CD4-positive, alpha-beta T cell (primary cell): ENCODE results near the gene RPP25L. TPM values are rescaled to one million over a fixed set of nuclear protein-coding genes. Genes with fewer than 3 reads are reported as not detected.

ENCODE experiments used
- ATAC-seq: fragments of 200-7000 bp; cut with Tn5 transposase; one replicate; pipeline ENCODE4 v1.10.0; 2022; ENCODE audit warnings: mild to moderate bottlenecking; ENCODE audit not compliant: poor library complexity
- CTCF ChIA-PET: fragments of 350-600 bp; sonication (Branson Sonifier 250); formaldehyde crosslinking; loops from one replicate; lab custom pipeline; 2021; ENCODE audit warnings: antibody characterized with exemption, inconsistent platforms; lab: Charles Lee
- POLR2A ChIA-PET: fragments of 350-600 bp; sonication (Branson Sonifier 250); formaldehyde crosslinking; loops from one replicate; lab custom pipeline; 2021; ENCODE audit warnings: antibody characterized with exemption, inconsistent platforms; lab: Charles Lee
- DNase-seq, 14 experiments: peaks; one replicate each; pipeline ENCODE4 v3.0.0-alpha.2; 2013 to 2020; ENCODE audit warnings: mixed read lengths in 2 of 14
- H3K27ac ChIP-seq, 2 donors: one replicate each; pipeline versions ENCODE4 v1.5.1 to v1.7.0; 2013; ENCODE audit warnings: low read length in 2 of 2, low read depth in 1 of 2, mild to moderate bottlenecking in 1 of 2
- H3K27me3 ChIP-seq, 2 experiments: 1 replicate in 1 of 2; 2 replicates in 1 of 2; pipeline versions ENCODE4 v1.6.1 to v1.7.0; 2013; ENCODE audit warnings: low read length in 2 of 2, control low read depth in 1 of 2, mild to moderate bottlenecking in 1 of 2, moderate library complexity in 1 of 2; ENCODE audit not compliant: insufficient read depth in 2 of 2, control insufficient read depth in 1 of 2
- H3K36me3 ChIP-seq: one replicate; pipeline ENCODE4 v1.6.1; 2013; ENCODE audit warnings: low read length, control low read depth; ENCODE audit not compliant: insufficient read depth
- H3K4me1 ChIP-seq: one replicate; pipeline ENCODE4 v1.6.1; 2013; ENCODE audit warnings: low read length, control low read depth; ENCODE audit not compliant: insufficient read depth
- H3K4me3 ChIP-seq: one replicate; pipeline ENCODE4 v1.5.1; 2013; ENCODE audit warnings: mild to moderate bottlenecking, low read length, moderate library complexity
- H3K9me3 ChIP-seq, 2 experiments: 1 replicate in 1 of 2; 2 replicates in 1 of 2; pipeline versions ENCODE4 v1.6.1 to v1.7.0; 2013; ENCODE audit warnings: low read length in 2 of 2, mild to moderate bottlenecking in 2 of 2, control low read depth in 1 of 2, moderate library complexity in 1 of 2; ENCODE audit not compliant: control insufficient read depth in 1 of 2, insufficient read depth in 1 of 2
- H3K27ac Mint-ChIP-seq: one replicate; pipeline ENCODE4 v1.8.0; 2020; ENCODE audit warnings: mixed read lengths
- H3K27me3 Mint-ChIP-seq: one replicate; pipeline ENCODE4 v1.8.0; 2021; ENCODE audit warnings: mixed read lengths
- H3K36me3 Mint-ChIP-seq: one replicate; pipeline ENCODE4 v1.8.0; 2021; ENCODE audit warnings: low read depth, mixed read lengths
- H3K4me1 Mint-ChIP-seq: one replicate; pipeline ENCODE4 v1.8.0; 2021; ENCODE audit warnings: low read depth, mixed read lengths
- H3K4me3 Mint-ChIP-seq: one replicate; pipeline ENCODE4 v1.8.0; 2020; ENCODE audit warnings: mild to moderate bottlenecking, mixed read lengths
- H3K9me3 Mint-ChIP-seq: one replicate; pipeline ENCODE4 v1.8.0; 2020; ENCODE audit warnings: mixed read lengths
- intact Hi-C, 2 experiments: fragments of 100-400 bp; cut with DNase I in 1 of 2; cut with micrococcal nuclease in 1 of 2; formaldehyde crosslinking; loops; one replicate each; pipeline versions ENCODE4 v1.15.1 to v1.9.0; 2023 to 2025; cut with DNase I, micrococcal nuclease
- total RNA-seq, 174 experiments: library from RNA in 2 of 174; stranded (reverse) in 2 of 174; gene quantifications; one replicate each; pipeline ENCODE4 v1.2.3 and lab custom pipeline; 2021 to 2026
- TF ChIP-seq, protein P1 (sequence below): fragments of 200-600 bp; IDR thresholded peaks from one replicate; pipeline ENCODE4 v1.8.0; 2022; ENCODE audit warnings: antibody characterized with exemption, mild to moderate bottlenecking

RPP25L gene
- total RNA-seq, 2 experiments from 2014 or later, result 4.6 to 5.7 TPM

DNA sequence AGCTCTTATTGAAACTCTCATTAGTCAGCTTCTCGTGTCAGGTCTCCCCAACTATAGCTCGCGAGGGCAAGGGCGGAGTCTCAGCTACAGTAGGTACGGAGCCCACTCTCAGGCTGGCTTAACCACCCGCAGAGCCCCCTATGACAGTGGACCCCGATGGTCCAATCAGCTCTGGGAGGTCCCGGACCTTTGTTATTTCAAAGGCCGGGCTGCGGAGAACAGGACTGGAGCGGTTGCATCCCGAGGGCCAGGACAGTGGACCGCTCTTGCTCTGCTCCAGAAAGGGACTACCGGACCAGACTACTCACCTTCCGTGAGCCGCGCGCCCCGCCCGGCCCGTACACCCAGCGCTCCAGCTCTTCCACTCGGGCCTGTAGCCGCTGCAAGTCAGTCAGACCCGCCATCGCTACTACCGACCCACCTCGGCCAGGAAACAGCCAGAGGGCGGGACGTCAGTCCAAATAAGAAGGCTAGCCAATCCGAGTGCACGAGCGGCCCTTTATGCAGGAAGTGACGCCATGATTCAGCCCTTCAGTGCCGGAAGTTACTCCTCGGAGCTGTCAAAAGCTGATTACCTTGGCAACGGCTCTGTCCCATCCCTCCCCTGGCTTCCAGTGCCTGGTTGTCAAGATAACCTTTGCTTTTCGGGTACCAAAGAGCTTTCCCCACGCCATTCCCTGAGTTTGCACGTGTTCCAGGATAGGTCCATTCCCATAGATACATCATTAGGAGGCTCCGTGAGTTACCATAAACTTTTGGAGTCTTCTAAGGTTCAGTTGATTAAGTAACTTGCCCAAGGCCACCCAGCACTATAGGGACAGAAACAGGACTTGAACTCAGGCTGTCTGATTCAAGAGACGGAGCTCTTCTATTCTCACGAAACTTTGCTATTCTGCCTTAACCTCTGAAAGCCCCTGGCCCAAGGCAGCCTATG, 8.4 kb upstream of the RPP25L start, which contains the start of gene DCTN3:
TSS of gene DCTN3 (minus strand) at position 435 of the 934 bp plus-strand sequence. CDS start at position 404, 31 bp downstream.
- H3K27ac ChIP-seq, result peak within 1 kb of the TSS; percentile 33
- H3K4me1 ChIP-seq, result peaks cover 36% of the 10 kb centered on the region
- intact Hi-C loops, result no loop called here
- TF ChIP-seq, protein P1, sequence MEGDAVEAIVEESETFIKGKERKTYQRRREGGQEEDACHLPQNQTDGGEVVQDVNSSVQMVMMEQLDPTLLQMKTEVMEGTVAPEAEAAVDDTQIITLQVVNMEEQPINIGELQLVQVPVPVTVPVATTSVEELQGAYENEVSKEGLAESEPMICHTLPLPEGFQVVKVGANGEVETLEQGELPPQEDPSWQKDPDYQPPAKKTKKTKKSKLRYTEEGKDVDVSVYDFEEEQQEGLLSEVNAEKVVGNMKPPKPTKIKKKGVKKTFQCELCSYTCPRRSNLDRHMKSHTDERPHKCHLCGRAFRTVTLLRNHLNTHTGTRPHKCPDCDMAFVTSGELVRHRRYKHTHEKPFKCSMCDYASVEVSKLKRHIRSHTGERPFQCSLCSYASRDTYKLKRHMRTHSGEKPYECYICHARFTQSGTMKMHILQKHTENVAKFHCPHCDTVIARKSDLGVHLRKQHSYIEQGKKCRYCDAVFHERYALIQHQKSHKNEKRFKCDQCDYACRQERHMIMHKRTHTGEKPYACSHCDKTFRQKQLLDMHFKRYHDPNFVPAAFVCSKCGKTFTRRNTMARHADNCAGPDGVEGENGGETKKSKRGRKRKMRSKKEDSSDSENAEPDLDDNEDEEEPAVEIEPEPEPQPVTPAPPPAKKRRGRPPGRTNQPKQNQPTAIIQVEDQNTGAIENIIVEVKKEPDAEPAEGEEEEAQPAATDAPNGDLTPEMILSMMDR, result no peak
- peaks cover 0 to 19% of the 10 kb centered on the region in 2 experiments for H3K9me3 ChIP-seq
- peak within 1 kb of the TSS; percentile 86 for H3K4me3 ChIP-seq
- peaks cover 33% of the 10 kb centered on the region for H3K36me3 ChIP-seq
- peak within 1 kb of the TSS; percentile 61 for H3K27ac Mint-ChIP-seq
- H3K4me1 Mint-ChIP-seq, result peaks cover 33% of the 10 kb centered on the region
- H3K27me3 ChIP-seq, result peaks cover 36 to 37% of the 10 kb centered on the region in 2 experiments
- DNase-seq, result peak; percentile 78 to 97 (median 88)
- POLR2A ChIA-PET, result interaction anchor here (0.7 to 2.0 kb wide), 10 partner anchors 8 to 164 kb away, joined by 3 to 46 read pairs (median 4); partner anchors contain the start of genes ARID3C, GALT, RPP25L and SIGMAR1
- H3K36me3 Mint-ChIP-seq, result peaks cover 39% of the 10 kb centered on the region
- ATAC-seq, result peak; percentile 97
- CTCF ChIA-PET, result interaction anchor here (0.8 to 2.3 kb wide), 4 partner anchors 14 to 55 kb away, joined by 3 to 12 read pairs (median 6); no protein-coding TSS in a partner anchor
- peaks cover 49% of the 10 kb centered on the region for H3K27me3 Mint-ChIP-seq
- no peaks in the 10 kb centered on the region for H3K9me3 Mint-ChIP-seq
- H3K4me3 Mint-ChIP-seq, result peak within 1 kb of the TSS; percentile 96

DNA sequence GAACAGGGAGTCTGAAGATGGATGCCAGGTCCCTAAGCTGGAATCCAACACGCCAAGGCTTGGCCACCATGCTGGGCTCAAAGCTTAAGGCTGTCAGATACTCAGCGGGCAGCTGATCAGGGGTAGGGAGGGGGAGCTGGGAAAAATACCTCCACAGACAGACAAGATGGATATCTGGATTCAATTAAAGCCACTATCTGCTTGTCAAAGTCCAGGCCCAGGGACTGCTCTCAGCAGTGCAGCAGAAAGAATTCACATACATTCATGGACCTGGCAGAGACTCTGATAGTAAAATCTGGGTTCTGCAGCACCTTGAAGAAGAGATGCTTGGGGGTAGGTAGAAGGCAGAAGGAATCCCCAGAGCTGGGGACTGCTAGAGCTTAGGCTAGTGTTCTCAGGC, 3.2 kb upstream of the RPP25L start:
- Mint-ChIP-seq H3K9me3 (no peaks in the 10 kb centered on the region), H3K4me3 (no peak overlapping the region), H3K27ac (no peak overlapping the region), H3K27me3 (no peaks in the 10 kb centered on the region), H3K4me1 (peaks cover 35% of the 10 kb centered on the region), H3K36me3 (peaks cover 62% of the 10 kb centered on the region)
- Histone ChIP-seq H3K27me3 (no peaks in the 10 kb centered on the region), H3K9me3 (peaks cover 0 to 3% of the 10 kb centered on the region in 2 experiments), H3K27ac (no peak overlapping the region), H3K4me1 (peaks cover 38% of the 10 kb centered on the region), H3K36me3 (peaks cover 45% of the 10 kb centered on the region), H3K4me3 (no peak overlapping the region)
- ChIA-PET CTCF (interaction anchor here (4.2 kb wide), 1 partner anchor 19 kb away, joined by 41 read pairs; no protein-coding TSS in a partner anchor), POLR2A (interaction anchor here (0.7 to 1.6 kb wide), 4 partner anchors 12 to 239 kb away, joined by 3 to 4 read pairs (median 3); partner anchors contain the start of gene MYORG)
- TF ChIP-seq, protein P1, result no peak
- ATAC-seq, result no peak
- no peak for DNase-seq
- intact Hi-C loops, result loop anchor here in 1 of 2 experiments (10.0 kb wide), 1 partner anchor 570 kb away; the partner anchor contains the start of gene UBAP2

DNA sequence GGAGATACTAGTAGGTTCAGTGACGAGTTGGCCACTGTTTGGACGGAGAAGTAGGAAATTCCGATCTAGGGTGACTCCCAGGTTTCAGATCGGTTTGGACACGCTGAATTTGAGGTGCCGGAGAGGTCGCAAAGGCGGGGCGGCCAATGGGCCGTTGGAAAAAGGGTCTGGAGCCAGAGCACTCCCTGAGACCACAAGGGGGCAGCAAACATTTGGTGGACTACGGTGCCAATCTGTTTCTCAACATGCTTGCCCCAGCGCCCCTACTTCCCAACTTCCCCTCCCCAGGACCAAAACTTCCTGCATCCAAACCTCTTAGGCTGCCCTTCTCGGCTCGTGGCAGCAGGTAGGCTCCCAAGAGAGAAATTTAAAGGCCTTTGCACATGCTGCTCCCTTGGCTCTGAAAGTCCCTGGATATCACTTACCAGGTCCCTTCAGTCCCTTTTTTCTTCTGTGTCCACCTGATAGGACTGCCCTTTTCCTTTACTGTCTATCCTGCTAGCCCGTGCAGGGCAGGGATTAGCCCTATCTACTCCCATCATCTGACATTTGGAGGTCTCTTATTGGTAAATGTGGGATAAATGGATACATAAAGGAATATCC, 992 bp upstream of the RPP25L start:
- CTCF ChIA-PET, result interaction anchor here (1.4 to 4.2 kb wide), 2 partner anchors 21 to 89 kb away, joined by 8 to 41 read pairs; no protein-coding TSS in a partner anchor
- Mint-ChIP-seq H3K36me3 (peaks cover 52% of the 10 kb centered on the region), H3K27ac (peak overlapping the region; percentile 40), H3K27me3 (no peaks in the 10 kb centered on the region), H3K4me3 (peak overlapping the region; percentile 84), H3K9me3 (no peaks in the 10 kb centered on the region), H3K4me1 (peaks cover 24% of the 10 kb centered on the region)
- Histone ChIP-seq H3K36me3 (peaks cover 35% of the 10 kb centered on the region), H3K4me3 (peak overlapping the region; percentile 95), H3K4me1 (peaks cover 28% of the 10 kb centered on the region), H3K27me3 (no peaks in the 10 kb centered on the region), H3K27ac (peak overlapping the region in 1 of 2 donors; percentile 36), H3K9me3 (peaks cover 0 to 3% of the 10 kb centered on the region in 2 experiments)
- TF ChIP-seq, protein P1, result peak; percentile 87
- DNase-seq (peak; percentile 42 to 87 (median 60)), ATAC-seq (peak; percentile 33)
- POLR2A ChIA-PET, result interaction anchor here (0.6 to 2.5 kb wide), 9 partner anchors 7 to 234 kb away, joined by 3 to 23 read pairs (median 6); partner anchors contain the start of genes DCTN3, GALT and SIGMAR1
- intact Hi-C loops, result loop anchor here (1.0 to 10.0 kb wide), 11 partner anchors 21 to 568 kb away; partner anchors contain the start of genes DNAI1 (in 2 of the 2), FAM219A (in 2 of the 2), ENHO (in 1 of the 2) and GALT (in 1 of the 2)
